Loucy (cell line): ENCODE results near the gene STK4.

Experiments used
- CTCF ChIP-seq: fragments of 200-600 bp; sonication (generic); conservative IDR thresholded peaks from 2 replicates; pipeline ENCODE4 v1.5.1; 2014; ENCODE audit warnings: mild to moderate bottlenecking, antibody characterized with exemption, low read length
- EZH2phosphoT487 ChIP-seq: fragments of 200-600 bp; IDR thresholded peaks from 2 replicates; pipeline ENCODE4 v1.6.1; 2018; ENCODE audit warnings: antibody characterized with exemption, mild to moderate bottlenecking, moderate library complexity, borderline replicate concordance

GRCh38 chr20:45055056-45055455 lies 88.7 kb downstream of the STK4 start:
- TF ChIP-seq CTCF, result no peak
- no peak for TF ChIP-seq EZH2phosphoT487
